GM10266 (cell line): ENCODE measurements around the gene LINC00632.

Experiments used
- DNase-seq: peaks from one replicate; pipeline ENCODE4 v3.0.0; 2012; ENCODE audit errors: extremely low spot score
- CTCF ChIP-seq: IDR thresholded peaks from 2 replicates; pipeline ENCODE4 v1.5.1; 2012; ENCODE audit warnings: mild to moderate bottlenecking, low read depth; ENCODE audit not compliant: control insufficient read depth, insufficient read depth; ENCODE audit errors: missing control alignments

LINC00632 gene

GRCh38 chrX:140765043-140765784 is 55.7 kb downstream of the LINC00632 start:
- no peak for TF ChIP-seq CTCF
- no peak for DNase-seq

GRCh38 chrX:140766024-140766611 is 56.6 kb downstream of the LINC00632 start:
- DNase-seq, result no peak
- TF ChIP-seq CTCF, result peak; percentile 66

GRCh38 chrX:140767646-140768045 is 58.1 kb downstream of the LINC00632 start:
- TF ChIP-seq CTCF, result no peak

GRCh38 chrX:140775211-140775610 is 65.7 kb downstream of the LINC00632 start:
- TF ChIP-seq CTCF, result no peak
- no peak for DNase-seq

More at GRCh38 chrX:140767646-140768045, 58.1 kb downstream of the LINC00632 start:
- DNase-seq, result no peak

- no peak for DNase-seq
- TF ChIP-seq CTCF, result no peak
Observed at GRCh38 chrX:140776320-140776719, 66.8 kb downstream of the LINC00632 start.

GRCh38 chrX:140794642-140795041 is 85.1 kb downstream of the LINC00632 start:
- no peak for TF ChIP-seq CTCF
- DNase-seq, result no peak

GRCh38 chrX:140799216-140799615 is 89.7 kb downstream of the LINC00632 start:
- no peak for DNase-seq
- no peak for TF ChIP-seq CTCF
